HepG2 (cell line): ENCODE measurements around the gene LRBA. TPM values are rescaled to one million over a fixed set of nuclear protein-coding genes. Genes with fewer than 3 reads are reported as not detected.
A peak's percentile ranks its signal among the peaks of the same experiment; 100 is the strongest.

Experiments
- NONO ChIP-seq, 2 experiments: fragments of 450-650 bp in 1 of 2; sonication (generic) in 1 of 2; formaldehyde crosslinking in 1 of 2; IDR thresholded peaks in 1 of 2; conservative IDR thresholded peaks in 1 of 2; 2 replicates each; pipeline versions ENCODE4 v1.6.1 to v1.8.0; 2017 to 2022; ENCODE audit warnings: mild to moderate bottlenecking in 1 of 2, missing genetic modification reagents in 1 of 2, moderate library complexity in 1 of 2
- PLRG1 ChIP-seq: fragments of 450-650 bp; conservative IDR thresholded peaks from 2 replicates; pipeline ENCODE4 v1.6.1; 2016
- SIN3B ChIP-seq: fragments of 150-350 bp; IDR thresholded peaks from 2 replicates; pipeline ENCODE4 v1.6.1; 2014; ENCODE audit warnings: low read length
- SNRNP70 ChIP-seq: fragments of 200-400 bp; formaldehyde crosslinking; IDR thresholded peaks from 2 replicates; pipeline ENCODE4 v1.6.1; 2017; ENCODE audit warnings: mild to moderate bottlenecking, low read depth, low read length, moderate library complexity
- STAG1 ChIP-seq: sonication (generic); formaldehyde crosslinking; IDR thresholded peaks from 2 replicates; pipeline ENCODE4 v1.4.0; 2020; ENCODE audit warnings: missing genetic modification reagents
- THAP11 ChIP-seq: IDR thresholded peaks from 2 replicates; pipeline ENCODE4 v1.6.1; 2016; ENCODE audit warnings: missing biosample characterization, missing genetic modification reagents
- U2AF2 ChIP-seq: fragments of 200-400 bp; formaldehyde crosslinking; IDR thresholded peaks from 2 replicates; pipeline ENCODE4 v1.6.1; 2017; ENCODE audit warnings: low read depth, mild to moderate bottlenecking, low read length
- ZFP1 ChIP-seq: IDR thresholded peaks from 2 replicates; pipeline ENCODE4 v1.6.1; 2016
- ZFYVE20 ChIP-seq: sonication (generic); formaldehyde crosslinking; IDR thresholded peaks from 2 replicates; pipeline ENCODE4 v1.8.0; 2023; ENCODE audit warnings: low read depth, mild to moderate bottlenecking, moderate library complexity, missing genetic modification reagents, borderline replicate concordance
- ZNF234 ChIP-seq: sonication (generic); formaldehyde crosslinking; conservative IDR thresholded peaks from 2 replicates; pipeline ENCODE4 v1.5.1; 2020; ENCODE audit warnings: mild to moderate bottlenecking, missing genetic modification reagents
- ZNF792 ChIP-seq: IDR thresholded peaks from 2 replicates; pipeline ENCODE4 v1.6.1; 2016
- polyA plus RNA-seq, 8 experiments: library from polyadenylated mRNA; depleted of rRNA in 3 of 8; stranded (reverse) in 7 of 8; unstranded in 1 of 8; fragments of >200 nt; fragmentation: Illumina TruSeq in 4 of 8; extraction: Trizol in 4 of 8; gene quantifications; 2 replicates each; pipeline versions ENCODE4 v1.2.1 to v1.2.3, GENCODE V29; 2011 to 2016; ENCODE audit warnings: low read depth in 4 of 8, missing spikeins in 1 of 8, mixed read lengths in 1 of 8; ENCODE audit not compliant: insufficient read depth in 1 of 8
- total RNA-seq, 5 experiments: library from RNA; depleted of rRNA; stranded (reverse); fragments of >200 nt; fragmentation: Illumina TruSeq; extraction: Trizol; gene quantifications; 2 replicates each; pipeline ENCODE4 v1.2.3, GENCODE V29; 2016; ENCODE audit warnings: low read depth in 1 of 5
- TF ChIP-seq, protein P1 (sequence below): sonication (generic); formaldehyde crosslinking; conservative IDR thresholded peaks from 2 replicates; pipeline ENCODE4 v1.4.0; 2020; ENCODE audit warnings: mild to moderate bottlenecking, missing genetic modification reagents, moderate library complexity
- TF ChIP-seq, protein P2 (sequence below): sonication (generic); formaldehyde crosslinking; IDR thresholded peaks from 2 replicates; pipeline ENCODE4 v1.4.0; 2020; ENCODE audit warnings: mild to moderate bottlenecking, missing genetic modification reagents
- TF ChIP-seq, protein P3 (sequence below): sonication (generic); formaldehyde crosslinking; IDR thresholded peaks from 2 replicates; pipeline ENCODE4 v1.4.0; 2020; ENCODE audit warnings: missing genetic modification reagents, mild to moderate bottlenecking, borderline replicate concordance
- TF ChIP-seq, protein P4 (sequence below): sonication (generic); formaldehyde crosslinking; IDR thresholded peaks from 2 replicates; pipeline ENCODE4 v1.5.0; 2020; ENCODE audit warnings: mild to moderate bottlenecking, missing genetic modification reagents, borderline replicate concordance
- TF ChIP-seq, protein P5 (sequence below): sonication (generic); formaldehyde crosslinking; IDR thresholded peaks from 2 replicates; pipeline ENCODE4 v1.4.0; 2020; ENCODE audit warnings: missing genetic modification reagents

The LRBA gene
- total and polyA plus RNA-seq, 2 of the 13 experiments (the other 11 are each of a cell fraction or from before 2014, with no cell fraction given): 21.0 to 37.2 TPM

DNA sequence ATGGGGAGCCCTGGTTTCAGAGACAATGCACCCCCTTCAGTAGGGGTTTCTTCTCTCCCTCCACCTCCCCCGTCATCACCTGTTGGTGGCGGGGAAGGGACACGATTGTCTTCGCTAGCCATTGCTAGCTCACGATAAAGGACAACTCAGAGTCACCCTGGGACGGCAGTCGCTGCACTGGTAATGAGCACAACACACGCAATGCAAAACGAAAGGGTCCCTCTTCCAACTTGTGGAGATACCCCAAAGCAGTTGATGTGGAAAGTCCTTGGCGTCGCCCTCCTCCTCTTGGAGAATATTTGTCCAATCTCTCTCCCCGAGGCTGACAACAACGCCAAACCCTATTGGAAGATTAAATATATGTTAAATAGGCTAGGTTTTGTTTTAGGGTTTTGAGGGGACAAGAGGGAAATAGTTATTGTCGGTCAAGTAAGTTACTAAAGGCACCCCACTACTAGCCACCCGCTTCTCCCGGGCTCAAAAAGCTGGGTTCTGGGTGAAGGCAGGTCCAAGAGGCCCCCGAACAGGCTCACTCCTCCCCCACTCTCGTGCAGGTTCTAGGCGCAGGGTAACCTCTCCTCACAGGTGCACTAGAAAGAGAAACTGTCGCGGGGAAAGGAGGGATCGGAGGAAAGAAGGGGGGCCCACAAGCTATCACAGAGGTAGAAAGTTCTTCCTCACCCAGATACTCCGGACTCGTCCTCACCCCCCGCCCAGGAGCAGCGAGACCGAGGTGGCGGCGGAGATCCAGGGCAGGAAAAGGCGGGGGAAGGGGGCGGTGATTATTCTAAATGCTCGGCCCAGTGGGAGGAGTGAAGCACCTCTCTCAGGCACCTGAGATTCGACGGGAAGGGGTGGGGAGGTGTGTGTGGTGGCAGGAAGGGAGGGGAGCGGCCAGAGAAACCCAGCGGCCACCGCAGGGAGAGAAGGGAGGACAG is at the start of gene LRBA (continued):
- TF ChIP-seq, protein P1, sequence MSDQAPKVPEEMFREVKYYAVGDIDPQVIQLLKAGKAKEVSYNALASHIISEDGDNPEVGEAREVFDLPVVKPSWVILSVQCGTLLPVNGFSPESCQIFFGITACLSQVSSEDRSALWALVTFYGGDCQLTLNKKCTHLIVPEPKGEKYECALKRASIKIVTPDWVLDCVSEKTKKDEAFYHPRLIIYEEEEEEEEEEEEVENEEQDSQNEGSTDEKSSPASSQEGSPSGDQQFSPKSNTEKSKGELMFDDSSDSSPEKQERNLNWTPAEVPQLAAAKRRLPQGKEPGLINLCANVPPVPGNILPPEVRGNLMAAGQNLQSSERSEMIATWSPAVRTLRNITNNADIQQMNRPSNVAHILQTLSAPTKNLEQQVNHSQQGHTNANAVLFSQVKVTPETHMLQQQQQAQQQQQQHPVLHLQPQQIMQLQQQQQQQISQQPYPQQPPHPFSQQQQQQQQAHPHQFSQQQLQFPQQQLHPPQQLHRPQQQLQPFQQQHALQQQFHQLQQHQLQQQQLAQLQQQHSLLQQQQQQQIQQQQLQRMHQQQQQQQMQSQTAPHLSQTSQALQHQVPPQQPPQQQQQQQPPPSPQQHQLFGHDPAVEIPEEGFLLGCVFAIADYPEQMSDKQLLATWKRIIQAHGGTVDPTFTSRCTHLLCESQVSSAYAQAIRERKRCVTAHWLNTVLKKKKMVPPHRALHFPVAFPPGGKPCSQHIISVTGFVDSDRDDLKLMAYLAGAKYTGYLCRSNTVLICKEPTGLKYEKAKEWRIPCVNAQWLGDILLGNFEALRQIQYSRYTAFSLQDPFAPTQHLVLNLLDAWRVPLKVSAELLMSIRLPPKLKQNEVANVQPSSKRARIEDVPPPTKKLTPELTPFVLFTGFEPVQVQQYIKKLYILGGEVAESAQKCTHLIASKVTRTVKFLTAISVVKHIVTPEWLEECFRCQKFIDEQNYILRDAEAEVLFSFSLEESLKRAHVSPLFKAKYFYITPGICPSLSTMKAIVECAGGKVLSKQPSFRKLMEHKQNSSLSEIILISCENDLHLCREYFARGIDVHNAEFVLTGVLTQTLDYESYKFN (CRISPR knock-in tag): peak; percentile 31; the same call in 1 of the 2 replicates
- TF ChIP-seq, protein P2, sequence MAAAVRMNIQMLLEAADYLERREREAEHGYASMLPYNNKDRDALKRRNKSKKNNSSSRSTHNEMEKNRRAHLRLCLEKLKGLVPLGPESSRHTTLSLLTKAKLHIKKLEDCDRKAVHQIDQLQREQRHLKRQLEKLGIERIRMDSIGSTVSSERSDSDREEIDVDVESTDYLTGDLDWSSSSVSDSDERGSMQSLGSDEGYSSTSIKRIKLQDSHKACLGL (CRISPR knock-in tag): no peak; the same call in 1 of the 2 replicates
- TF ChIP-seq ZFP1 (no peak), SNRNP70 (no peak), ZFYVE20 (CRISPR knock-in tag) (no peak), PLRG1 (no peak), SIN3B (no peak), THAP11 (CRISPR knock-in tag) (no peak; the same call in 1 of the 2 replicates), ZNF234 (CRISPR knock-in tag) (no peak), ZNF792 (CRISPR knock-in tag) (no peak), STAG1 (CRISPR knock-in tag) (peak; percentile 6; the same call in 1 of the 2 replicates), NONO (IDR thresholded peaks at IDR 0.05) (no peak), NONO (CRISPR knock-in tag; conservative IDR thresholded peaks at IDR 0.05) (peak; percentile 38), U2AF2 (no peak)
- TF ChIP-seq, protein P3, sequence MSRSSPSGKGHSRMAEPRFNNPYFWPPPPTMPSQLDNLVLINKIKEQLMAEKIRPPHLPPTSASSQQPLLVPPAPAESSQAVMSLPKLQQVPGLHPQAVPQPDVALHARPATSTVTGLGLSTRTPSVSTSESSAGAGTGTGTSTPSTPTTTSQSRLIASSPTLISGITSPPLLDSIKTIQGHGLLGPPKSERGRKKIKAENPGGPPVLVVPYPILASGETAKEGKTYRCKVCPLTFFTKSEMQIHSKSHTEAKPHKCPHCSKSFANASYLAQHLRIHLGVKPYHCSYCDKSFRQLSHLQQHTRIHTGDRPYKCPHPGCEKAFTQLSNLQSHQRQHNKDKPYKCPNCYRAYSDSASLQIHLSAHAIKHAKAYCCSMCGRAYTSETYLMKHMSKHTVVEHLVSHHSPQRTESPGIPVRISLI (CRISPR knock-in tag): 0 out of 2 replicates have a peak, but pooled peaks have one; percentile 5
- TF ChIP-seq, protein P4, sequence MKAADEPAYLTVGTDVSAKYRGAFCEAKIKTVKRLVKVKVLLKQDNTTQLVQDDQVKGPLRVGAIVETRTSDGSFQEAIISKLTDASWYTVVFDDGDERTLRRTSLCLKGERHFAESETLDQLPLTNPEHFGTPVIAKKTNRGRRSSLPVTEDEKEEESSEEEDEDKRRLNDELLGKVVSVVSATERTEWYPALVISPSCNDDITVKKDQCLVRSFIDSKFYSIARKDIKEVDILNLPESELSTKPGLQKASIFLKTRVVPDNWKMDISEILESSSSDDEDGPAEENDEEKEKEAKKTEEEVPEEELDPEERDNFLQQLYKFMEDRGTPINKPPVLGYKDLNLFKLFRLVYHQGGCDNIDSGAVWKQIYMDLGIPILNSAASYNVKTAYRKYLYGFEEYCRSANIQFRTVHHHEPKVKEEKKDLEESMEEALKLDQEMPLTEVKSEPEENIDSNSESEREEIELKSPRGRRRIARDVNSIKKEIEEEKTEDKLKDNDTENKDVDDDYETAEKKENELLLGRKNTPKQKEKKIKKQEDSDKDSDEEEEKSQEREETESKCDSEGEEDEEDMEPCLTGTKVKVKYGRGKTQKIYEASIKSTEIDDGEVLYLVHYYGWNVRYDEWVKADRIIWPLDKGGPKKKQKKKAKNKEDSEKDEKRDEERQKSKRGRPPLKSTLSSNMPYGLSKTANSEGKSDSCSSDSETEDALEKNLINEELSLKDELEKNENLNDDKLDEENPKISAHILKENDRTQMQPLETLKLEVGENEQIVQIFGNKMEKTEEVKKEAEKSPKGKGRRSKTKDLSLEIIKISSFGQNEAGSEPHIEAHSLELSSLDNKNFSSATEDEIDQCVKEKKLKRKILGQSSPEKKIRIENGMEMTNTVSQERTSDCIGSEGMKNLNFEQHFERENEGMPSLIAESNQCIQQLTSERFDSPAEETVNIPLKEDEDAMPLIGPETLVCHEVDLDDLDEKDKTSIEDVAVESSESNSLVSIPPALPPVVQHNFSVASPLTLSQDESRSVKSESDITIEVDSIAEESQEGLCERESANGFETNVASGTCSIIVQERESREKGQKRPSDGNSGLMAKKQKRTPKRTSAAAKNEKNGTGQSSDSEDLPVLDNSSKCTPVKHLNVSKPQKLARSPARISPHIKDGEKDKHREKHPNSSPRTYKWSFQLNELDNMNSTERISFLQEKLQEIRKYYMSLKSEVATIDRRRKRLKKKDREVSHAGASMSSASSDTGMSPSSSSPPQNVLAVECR (CRISPR knock-in tag): peak; percentile 45; the same call in 1 of the 2 replicates
- TF ChIP-seq, protein P5, sequence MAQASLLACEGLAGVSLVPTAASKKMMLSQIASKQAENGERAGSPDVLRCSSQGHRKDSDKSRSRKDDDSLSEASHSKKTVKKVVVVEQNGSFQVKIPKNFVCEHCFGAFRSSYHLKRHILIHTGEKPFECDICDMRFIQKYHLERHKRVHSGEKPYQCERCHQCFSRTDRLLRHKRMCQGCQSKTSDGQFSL (CRISPR knock-in tag): 0 out of 2 replicates have a peak, but pooled peaks have one; percentile 44
